VCaP (cell line): ENCODE data around the gene CDK19.

Experiments used
- H3K27ac ChIP-seq: fragments of 450-650 bp; 2 replicates; pipeline ENCODE4 v1.5.1; 2017
- TF ChIP-seq, protein P1 (sequence below): fragments of 450-650 bp; conservative IDR thresholded peaks from 2 replicates; pipeline ENCODE4 v1.5.1; 2017; ENCODE audit warnings: mild to moderate bottlenecking, moderate library complexity

Gene CDK19

GRCh38 chr6:110564703-110565421, 250.4 kb downstream of the CDK19 start:
- H3K27ac ChIP-seq: peak overlapping the region; percentile 82; the same call in 1 of the 2 replicates
- TF ChIP-seq, protein P1, sequence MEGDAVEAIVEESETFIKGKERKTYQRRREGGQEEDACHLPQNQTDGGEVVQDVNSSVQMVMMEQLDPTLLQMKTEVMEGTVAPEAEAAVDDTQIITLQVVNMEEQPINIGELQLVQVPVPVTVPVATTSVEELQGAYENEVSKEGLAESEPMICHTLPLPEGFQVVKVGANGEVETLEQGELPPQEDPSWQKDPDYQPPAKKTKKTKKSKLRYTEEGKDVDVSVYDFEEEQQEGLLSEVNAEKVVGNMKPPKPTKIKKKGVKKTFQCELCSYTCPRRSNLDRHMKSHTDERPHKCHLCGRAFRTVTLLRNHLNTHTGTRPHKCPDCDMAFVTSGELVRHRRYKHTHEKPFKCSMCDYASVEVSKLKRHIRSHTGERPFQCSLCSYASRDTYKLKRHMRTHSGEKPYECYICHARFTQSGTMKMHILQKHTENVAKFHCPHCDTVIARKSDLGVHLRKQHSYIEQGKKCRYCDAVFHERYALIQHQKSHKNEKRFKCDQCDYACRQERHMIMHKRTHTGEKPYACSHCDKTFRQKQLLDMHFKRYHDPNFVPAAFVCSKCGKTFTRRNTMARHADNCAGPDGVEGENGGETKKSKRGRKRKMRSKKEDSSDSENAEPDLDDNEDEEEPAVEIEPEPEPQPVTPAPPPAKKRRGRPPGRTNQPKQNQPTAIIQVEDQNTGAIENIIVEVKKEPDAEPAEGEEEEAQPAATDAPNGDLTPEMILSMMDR: no peak

DNA sequence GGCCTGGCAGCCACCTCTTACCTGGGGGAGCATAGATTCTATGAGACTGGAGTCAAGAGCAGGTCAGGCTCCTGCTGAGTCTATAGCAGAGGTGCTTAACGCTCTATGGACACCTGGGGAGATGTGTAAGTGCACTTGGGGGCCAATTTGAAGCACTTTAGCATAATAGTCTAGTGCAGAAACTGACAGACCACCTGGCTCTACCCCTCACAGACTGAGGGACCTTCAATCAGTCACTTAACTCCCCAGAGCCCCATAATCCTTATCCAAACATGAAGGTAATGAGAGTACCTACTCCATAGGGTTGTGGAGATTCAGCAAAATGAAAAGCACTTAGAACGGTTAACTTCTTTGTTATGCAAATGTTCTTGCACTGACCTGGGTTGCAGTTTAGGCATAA, 251.6 kb downstream of the CDK19 start:
- TF ChIP-seq, protein P1: no peak
- no peak overlapping the region; the same call in 1 of the 2 replicates for H3K27ac ChIP-seq

DNA sequence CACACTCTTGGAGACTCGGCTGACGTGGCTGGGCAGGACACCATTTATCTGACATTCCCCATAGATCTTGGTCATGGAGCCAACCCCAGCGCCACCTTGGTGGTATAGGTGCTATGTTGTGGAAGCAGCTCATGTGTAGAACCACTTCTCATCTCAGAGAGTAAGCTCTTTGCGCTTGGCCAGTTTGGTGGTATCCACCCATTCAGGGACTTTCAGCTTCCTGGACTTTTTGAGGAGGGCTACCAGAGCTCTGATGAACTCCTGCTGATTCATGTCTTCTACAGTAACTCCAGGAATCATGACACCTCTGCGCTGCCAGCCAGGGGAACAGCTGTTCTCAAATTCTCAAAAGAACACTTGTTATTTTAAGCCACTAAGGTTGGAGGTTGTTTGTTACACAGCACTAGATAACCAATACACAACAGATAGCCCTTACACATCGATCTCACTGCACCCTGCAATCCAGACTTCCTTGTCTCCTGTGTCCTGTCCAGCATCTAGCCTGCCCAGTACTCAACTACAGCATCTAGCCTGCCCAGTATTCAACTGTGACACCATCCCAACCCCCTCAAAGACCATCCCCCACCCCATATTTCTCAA, 252.9 kb downstream of the CDK19 start:
- TF ChIP-seq, protein P1: no peak
- H3K27ac ChIP-seq: peak overlapping the region; percentile 100; the same call in 1 of the 2 replicates

DNA sequence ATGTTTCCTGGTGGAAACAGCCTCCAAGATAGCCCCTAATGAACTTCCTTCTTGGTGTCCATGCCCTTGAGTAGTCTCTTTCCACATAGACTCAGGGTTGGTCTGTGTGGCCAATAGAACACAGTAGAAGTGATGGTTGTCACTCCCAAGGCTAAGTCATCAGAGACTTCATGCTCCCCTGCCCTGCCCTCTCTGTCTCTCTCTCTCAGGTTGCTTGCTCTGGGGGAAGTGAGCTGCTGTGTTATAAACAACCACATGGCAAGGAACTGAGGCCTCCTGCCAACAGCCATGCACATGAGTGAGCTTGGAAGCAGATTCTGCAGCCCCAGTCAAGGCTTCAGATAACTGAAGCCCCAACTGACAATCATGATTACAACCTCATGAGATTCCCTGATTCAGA, 253.6 kb downstream of the CDK19 start:
- TF ChIP-seq, protein P1: no peak
- H3K27ac ChIP-seq: peak overlapping the region; percentile 100; the same call in 1 of the 2 replicates

GRCh38 chr6:110561008-110561396, 254.3 kb downstream of the CDK19 start:
- H3K27ac ChIP-seq: peak overlapping the region; percentile 100
- TF ChIP-seq, protein P1: no peak

DNA sequence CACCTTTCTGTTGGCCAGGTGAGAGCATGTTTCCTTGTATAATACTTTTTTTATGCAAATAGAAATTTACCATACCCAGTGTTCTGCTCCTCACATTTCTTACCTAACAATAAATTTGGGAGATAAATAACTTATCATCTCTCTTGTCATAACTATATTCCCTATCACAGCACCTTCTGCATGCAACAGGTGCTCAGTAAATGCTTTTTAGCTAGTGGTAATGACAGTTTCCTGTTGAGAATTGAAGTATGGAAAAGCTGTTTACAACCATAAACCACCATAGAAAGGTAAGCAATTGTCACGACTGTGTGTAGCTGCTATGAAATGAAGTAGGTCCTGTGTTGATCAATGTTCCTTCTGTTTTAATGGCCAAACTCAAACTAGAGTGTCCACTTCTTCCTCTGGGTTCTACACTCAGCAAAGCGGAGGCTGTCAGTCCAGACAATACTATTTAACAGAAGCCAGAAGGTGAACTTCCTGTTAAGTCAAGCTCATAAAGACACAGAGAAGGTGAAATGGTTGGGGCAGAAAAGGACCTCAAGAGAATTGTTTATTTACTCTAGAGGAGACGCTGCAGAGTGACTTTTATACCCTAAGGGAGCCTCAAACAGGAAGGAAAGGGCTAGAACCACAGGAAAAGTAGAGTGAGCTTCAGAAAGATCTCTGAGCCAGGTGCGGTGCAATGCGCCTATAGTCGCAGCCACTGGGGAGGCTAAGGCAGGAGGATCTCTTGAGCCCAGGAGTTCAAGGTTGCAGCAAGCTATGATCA, 254.8 kb downstream of the CDK19 start:
- TF ChIP-seq, protein P1: no peak
- peak overlapping the region; percentile 100 for H3K27ac ChIP-seq
